HL-60/S4 treated with phorbol 12-myristate 13-acetate at 8.2 ng/mL for 4 days and 3 days (cell line): ENCODE results near the gene MUC20.
"Not testable (repeated sequence)": the region's sequence is repeated elsewhere in the genome, so short reads cannot be mapped to it uniquely, and the experiment has no call there.

Experiments used
- in situ Hi-C: fragments of 300-500 bp; cut with MboI; formaldehyde crosslinking; loops from 2 replicates; pipeline ENCODE4 v1.15.0; 2022; ENCODE audit warnings: low sequenced_read_pairs

Gene MUC20

DNA sequence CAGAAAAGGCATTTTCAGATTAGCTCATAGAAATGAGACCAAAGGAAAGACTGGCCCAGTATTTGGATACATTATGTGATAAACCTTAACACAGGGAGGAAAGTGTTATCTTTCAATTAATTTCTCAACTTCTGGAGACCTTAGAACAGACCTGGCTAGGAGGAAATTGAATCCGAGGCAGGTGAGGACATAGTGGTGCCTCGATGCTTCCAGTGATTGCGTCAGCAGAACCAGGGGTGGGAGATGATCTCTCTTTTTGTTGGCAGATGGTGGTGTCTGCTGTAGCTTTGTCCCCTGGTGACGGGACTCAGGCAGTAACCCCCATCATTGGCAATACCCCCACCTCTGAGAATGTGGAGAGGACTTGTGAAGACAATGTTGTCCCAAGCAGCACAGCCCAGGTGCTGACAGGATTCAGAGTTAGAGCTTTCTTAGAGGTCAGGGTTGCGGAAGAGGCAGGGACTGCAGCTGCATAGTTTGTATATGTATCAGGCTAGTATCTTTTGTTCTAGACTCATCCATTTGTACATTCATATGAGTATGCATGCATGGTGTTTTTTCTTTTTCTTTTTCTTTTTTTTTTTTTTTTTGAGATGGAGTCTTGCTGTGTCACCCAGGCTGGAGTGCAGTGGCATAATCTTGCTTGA lies 27.9 kb upstream of the MUC20 start:
- in situ Hi-C loops = no loop called here

- in situ Hi-C loops = no loop called here
Measured at GRCh38 chr3:195693428-195694216, 27.2 kb upstream of the MUC20 start.

DNA sequence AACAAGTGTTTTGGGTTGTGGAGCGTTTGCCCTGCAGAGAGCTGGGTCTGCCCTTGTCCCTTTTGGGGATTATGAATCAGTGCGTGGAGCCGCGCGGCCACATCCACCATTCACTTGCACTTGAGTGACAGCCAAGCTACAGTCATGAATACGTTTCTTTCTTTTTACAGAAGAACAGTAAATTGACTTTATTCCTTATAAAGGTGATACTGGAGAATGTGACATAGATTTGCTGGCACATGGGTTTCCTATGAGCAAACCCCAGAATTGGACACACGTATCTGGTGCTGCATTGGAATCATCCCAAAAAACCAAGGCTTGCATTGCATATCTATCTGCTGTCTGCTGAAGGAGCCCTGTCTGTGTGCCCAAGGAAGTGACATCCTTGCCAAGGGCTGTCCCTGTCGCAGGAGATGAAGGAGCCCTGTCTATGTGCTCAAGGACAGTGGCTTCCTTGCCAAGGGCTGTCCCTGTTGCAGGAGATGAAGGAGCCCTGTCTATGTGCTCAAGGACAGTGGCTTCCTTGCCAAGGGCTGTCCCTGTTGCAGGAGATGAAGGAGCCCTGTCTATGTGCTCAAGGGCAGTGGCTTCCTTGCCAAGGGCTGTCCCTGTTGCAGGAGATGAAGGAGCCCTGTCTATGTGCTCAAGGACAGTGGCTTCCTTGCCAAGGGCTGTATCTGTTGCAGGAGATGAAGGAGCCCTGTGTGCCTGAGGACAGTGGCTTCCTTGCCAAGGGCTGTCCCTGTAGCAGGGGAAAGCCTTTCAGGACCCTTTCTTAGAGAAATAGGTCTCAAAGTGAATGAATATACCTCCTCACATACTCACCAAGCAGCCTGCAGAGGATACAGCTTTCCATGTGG lies 26.3 kb upstream of the MUC20 start:
- in situ Hi-C loops = not testable (repeated sequence)

DNA sequence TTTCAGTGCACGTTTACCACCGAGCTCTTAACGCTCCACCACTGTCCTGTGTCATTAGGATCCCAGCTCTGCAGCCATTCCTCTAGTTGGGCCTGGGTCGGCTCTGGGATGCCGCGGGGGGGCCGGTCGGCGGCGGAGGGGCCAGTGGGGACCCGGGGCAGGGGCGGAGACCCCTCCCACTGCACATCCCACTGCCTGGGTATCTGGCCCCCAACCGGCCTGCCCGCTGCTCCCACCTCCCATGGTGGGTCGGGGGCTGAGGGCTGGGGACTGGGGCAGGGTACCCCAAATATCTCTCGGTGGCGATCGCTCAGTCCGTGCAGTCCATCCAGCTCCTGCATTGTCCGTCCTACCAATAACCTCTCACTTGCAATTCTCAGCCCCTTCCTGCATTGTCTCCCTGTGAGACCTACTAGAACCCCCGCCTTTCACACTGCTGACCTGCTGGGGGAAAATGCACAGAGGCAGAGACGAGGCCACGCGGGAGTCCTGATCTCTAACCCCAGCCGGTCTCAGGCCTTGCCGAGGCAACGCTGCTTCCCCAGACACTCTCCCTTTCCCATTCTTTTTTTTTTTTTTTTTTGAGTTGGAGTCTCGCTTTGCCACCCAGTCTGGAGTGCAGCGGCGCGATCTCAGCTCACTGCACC lies 24.0 kb upstream of the MUC20 start:
- in situ Hi-C loops = no loop called here

- in situ Hi-C loops = no loop called here
Measured at GRCh38 chr3:195697582-195698324, 23.0 kb upstream of the MUC20 start.

- in situ Hi-C loops = no loop called here
Measured at GRCh38 chr3:195698325-195698646, 22.5 kb upstream of the MUC20 start.

DNA sequence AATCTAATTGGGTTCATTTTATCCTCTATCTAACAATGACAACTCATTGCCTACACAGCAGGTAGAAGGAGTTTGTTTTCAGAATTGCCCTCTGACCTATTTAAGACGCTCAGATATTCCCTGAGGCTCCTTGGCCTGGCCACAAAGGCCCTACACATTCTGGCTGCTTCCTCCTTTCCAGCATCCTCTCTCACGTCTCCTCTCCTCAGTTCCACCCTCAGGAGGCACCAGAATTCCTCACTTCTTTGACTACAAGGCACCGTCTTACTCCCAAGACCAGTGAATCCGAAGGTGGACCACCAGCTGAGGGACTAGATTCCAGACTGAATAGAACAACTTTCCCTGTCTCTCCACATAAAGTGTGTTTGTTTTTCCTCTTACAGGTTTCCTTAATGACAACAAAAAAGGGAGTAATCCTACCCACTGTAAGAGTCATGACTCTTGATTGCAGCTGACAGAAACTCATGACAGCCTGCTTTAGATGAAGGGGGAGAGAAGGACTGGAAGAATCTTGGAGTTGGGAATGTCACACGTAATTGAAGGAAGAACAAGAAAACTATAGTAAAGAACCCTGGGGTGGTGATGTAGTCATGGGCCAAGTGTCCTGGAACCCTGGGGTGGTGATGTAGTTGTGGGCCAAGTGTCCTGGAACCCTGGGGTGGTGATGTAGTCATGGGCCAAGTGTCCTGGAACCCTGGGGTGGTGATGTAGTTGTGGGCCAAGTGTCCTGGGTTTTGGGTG lies 22.0 kb upstream of the MUC20 start:
- in situ Hi-C loops = no loop called here

- in situ Hi-C loops = no loop called here
Measured at GRCh38 chr3:195699388-195699771, 21.4 kb upstream of the MUC20 start.

DNA sequence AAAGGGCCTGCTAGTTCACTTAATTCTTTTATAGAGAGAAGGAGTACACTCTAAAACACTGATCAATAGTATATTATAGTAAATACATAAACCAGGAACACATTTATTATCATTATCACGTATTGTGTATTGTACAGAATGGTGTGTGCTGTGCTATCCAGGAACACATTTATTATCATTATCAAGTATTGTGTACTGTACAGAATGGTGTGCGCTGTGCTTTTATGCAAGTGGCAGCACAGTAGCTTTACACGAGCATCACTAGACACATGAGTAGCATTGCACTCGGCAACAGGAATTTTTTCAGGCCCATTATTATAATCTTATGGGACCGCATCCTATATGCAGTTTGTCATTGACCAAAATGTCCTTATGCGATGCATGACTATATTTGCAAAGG lies 20.9 kb upstream of the MUC20 start:
- in situ Hi-C loops = loop anchor here (25.0 kb wide), 1 partner anchor 312 kb away; no protein-coding TSS in a partner anchor

DNA sequence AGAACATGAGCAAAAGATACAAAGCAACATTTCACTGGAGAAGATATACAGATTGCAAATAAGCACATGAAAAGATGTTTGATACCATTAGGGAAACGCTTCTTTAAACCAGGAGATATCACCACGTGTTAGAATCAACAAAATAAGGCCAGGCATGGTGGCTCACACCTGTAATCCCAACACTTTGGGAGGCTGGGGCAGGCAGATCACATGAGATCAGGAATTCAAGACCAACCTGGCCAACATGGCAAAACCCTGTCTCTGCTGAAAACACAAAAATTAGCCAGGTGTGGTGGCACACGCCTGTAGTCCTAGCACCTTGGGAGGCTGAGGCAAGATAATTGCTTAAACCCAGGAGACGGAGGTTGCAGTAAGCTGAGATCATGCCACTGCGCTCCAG lies 20.5 kb upstream of the MUC20 start:
- in situ Hi-C loops = loop anchor here (25.0 kb wide), 1 partner anchor 312 kb away; no protein-coding TSS in a partner anchor

DNA sequence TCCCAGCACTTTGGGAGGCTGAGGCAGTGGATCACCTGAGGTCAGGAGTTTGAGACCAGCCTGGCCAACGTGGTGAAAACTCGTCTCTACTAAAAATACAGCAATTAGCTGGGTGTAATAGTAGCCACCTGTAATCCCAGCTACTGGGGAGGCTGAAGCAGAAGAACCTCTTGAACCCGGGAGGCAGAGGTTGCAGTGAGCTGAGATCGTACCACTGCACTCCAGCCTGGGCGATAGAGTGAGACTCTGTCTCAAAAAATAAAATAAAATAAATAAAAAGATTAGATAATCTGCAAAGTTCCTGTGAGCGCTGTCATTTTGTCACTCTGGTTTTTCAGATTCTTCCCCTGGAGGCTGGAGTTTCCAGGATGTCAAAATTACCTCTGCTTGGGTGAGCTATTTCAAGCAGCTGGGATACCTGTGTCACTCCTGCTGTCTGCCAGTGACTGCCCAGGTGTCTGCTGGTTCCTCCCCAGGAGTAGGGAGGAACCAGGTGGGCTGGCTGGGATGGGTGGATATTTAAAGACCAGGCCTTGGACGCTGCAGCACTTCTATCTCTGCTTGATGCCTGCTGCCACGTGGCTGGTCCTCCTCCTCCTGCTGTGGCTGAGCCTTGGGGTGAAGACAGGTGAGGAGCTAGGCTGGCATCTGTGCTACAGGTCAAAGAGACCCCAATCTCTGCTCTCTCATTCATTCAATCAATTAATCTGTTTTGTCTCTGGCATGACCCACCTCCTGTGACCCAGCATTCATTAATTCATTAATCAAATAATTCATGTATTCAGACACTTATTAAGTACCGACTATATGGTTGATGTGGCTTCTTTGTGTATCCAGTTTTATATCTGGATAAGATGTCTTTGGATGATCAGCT lies 19.5 kb upstream of the MUC20 start:
- in situ Hi-C loops = loop anchor here (25.0 kb wide), 1 partner anchor 311 kb away; no protein-coding TSS in a partner anchor

- in situ Hi-C loops = loop anchor here (25.0 kb wide), 1 partner anchor 309 kb away; no protein-coding TSS in a partner anchor
Measured at GRCh38 chr3:195703776-195704175, 17.0 kb upstream of the MUC20 start.

- in situ Hi-C loops = loop anchor here (25.0 kb wide), 1 partner anchor 308 kb away; no protein-coding TSS in a partner anchor
Measured at GRCh38 chr3:195704433-195704999, 16.3 kb upstream of the MUC20 start.

DNA sequence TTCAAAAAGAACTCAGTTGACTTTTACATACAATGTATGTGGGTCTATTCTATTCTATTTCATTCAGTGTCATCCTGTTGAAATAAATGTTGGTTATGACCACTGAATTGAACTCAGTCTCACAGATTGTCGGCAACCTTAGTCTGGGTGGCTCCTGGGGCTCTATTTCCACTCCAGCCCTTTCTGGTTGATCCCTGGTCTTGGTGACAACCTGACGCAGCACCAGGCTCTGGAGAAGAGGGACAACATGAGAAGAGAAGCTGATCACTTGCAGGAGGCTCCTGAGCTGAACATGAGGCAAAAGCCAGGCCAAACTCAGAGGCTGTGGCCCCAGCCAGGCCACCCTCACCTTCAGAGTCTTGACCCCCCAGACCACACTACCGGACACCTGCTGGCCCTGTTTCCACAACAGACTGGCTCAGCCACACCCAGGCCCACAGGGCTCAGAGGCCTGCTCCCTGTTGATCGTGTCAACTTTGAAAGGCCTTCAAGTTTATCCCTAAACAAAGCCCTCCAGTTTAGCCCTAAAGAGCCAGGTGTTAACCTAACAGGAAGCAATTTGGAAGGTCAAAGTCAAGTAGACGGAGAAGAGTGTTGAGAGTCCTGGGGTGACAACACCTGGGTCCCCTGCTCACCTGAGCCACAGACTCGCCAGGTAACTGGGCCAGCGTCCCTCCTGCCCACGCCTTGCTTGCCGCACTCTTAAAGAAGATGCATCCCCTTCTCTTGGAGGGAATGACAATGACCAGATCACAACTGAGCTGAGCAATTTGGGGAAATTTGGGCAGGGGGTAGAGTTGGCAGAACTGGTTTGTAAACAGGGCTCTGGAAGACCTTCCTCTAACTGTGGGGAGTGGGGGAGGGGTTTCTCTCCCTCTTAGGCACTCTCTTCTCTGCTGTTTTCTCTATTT lies 15.4 kb upstream of the MUC20 start:
- in situ Hi-C loops = loop anchor here (25.0 kb wide), 1 partner anchor 307 kb away; no protein-coding TSS in a partner anchor

DNA sequence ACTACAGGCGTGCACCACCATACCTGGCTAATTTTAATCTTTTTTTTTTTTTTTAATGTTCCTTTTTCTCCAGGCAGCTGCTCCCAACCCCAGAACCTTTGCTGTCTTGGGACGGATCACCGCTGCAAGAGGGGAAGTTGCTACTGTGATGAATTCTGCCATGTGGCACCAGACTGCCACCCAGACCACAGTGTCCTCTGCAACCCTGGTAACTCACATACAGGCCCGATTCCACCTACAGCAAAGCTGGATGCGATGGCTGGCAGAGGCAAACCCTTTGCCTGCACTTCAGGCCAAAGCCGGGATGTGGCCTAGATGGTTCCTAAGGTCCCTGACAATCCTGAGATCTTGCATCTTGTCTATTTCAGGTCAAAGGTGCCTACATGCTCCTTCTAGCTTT lies 12.7 kb upstream of the MUC20 start:
- in situ Hi-C loops = loop anchor here (25.0 kb wide), 1 partner anchor 304 kb away; no protein-coding TSS in a partner anchor

DNA sequence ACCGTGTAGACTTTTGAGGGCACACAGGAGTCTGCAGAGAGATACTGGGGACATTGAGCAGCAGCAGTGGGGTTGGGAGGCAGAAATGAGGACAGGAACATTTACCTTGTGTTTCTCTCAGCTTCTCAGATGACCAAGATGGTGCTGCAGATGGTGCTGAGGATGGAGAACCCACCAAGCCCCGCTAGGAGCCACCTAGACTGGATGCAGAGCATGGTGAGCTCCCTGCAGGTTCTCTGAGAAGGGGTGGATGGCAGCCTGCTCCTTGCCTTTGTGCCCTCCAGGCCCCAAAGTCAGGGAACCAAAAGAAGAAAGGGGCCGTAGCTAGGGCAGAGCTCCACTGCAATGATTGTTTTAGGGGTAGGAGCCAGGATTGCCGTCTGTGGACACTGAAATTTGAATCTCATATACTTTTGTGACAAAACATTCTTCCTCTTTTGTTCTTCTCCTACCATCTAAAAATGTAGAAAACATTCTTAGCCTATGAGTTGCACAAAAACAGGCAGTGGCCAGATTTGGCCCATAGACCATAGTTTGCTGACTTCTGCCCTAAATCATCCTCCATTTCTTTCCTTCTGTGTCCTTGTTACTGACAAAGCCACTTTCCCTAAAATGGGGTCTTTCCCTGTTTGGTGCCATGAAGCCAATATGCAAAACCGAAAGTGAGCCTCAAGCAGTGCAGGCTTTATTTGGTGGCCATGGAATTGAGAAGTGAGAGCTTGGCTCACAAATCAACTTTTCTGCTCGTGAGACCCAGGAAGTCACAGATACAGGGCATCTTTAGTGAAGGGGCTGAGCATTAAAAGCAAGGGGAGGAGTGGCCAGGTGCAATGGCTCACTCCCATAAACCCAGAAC lies 11.9 kb upstream of the MUC20 start:
- in situ Hi-C loops = loop anchor here (25.0 kb wide), 1 partner anchor 303 kb away; no protein-coding TSS in a partner anchor
